OCI-LY3 (cell line): ENCODE data around the gene SLC26A11.

ENCODE experiments used
- CTCF ChIP-seq: fragments of 200-600, 300-600 bp; sonication (generic); IDR thresholded peaks from 2 replicates; pipeline ENCODE4 v1.5.1; 2014; ENCODE audit warnings: antibody characterized with exemption, low read length, low read depth
- EZH2phosphoT487 ChIP-seq: fragments of 200-600 bp; shearing (Covaris generic); IDR thresholded peaks from 2 replicates; pipeline ENCODE4 v1.6.1; 2018; ENCODE audit warnings: antibody characterized with exemption, mixed run types, low read depth

GRCh38 chr17:80225230-80225629 lies 5.0 kb downstream of the SLC26A11 start:
- TF ChIP-seq EZH2phosphoT487 (no peak), CTCF (no peak)
